GM12878 (cell line): ENCODE results near the gene SULT1A3. TPM values are rescaled to one million over a fixed set of nuclear protein-coding genes. Genes with fewer than 3 reads are reported as not detected.

Source experiments
- BACH1 ChIP-seq: fragments of 450-650 bp; IDR thresholded peaks from 2 replicates; pipeline ENCODE4 v1.6.1; 2017; ENCODE audit warnings: mild to moderate bottlenecking, borderline replicate concordance
- IRF4 ChIP-seq: IDR thresholded peaks from 2 replicates; pipeline ENCODE4 v1.6.1; 2011; ENCODE audit warnings: low read depth, low read length
- MYB ChIP-seq: fragments of 150-350 bp; IDR thresholded peaks from 2 replicates; pipeline ENCODE4 v1.6.1; 2014; ENCODE audit warnings: mild to moderate bottlenecking, low read depth, low read length, borderline replicate concordance
- NFIC ChIP-seq: IDR thresholded peaks from 2 replicates; pipeline ENCODE4 v1.6.1; 2012; ENCODE audit warnings: low read depth, mild to moderate bottlenecking, inconsistent platforms, low read length, moderate library complexity
- NR2C1 ChIP-seq: fragments of 450-650 bp; IDR thresholded peaks from 2 replicates; pipeline ENCODE4 v1.6.1; 2017; ENCODE audit warnings: antibody characterized with exemption, mild to moderate bottlenecking, moderate library complexity
- PML ChIP-seq: IDR thresholded peaks from 2 replicates; pipeline ENCODE4 v1.6.1; 2012; ENCODE audit warnings: low read length, inconsistent platforms
- POLR2A ChIP-seq: IDR thresholded peaks from 2 replicates; pipeline ENCODE4 v1.6.1; 2011; ENCODE audit warnings: low read depth, mild to moderate bottlenecking, low read length
- RAD21 ChIP-seq: IDR thresholded peaks from 2 replicates; pipeline ENCODE4 v1.6.1; 2011; ENCODE audit warnings: mild to moderate bottlenecking, low read depth, low read length, moderate library complexity; ENCODE audit not compliant: insufficient read depth
- RB1 ChIP-seq: fragments of 450-650 bp; formaldehyde crosslinking; IDR thresholded peaks from 2 replicates; pipeline ENCODE4 v1.6.1; 2017; ENCODE audit warnings: mild to moderate bottlenecking, borderline replicate concordance
- TARDBP ChIP-seq: IDR thresholded peaks from 2 replicates; pipeline ENCODE4 v1.6.1; 2016; ENCODE audit warnings: borderline replicate concordance
- YY1 ChIP-seq: IDR thresholded peaks from 2 replicates; pipeline ENCODE4 v1.6.1; 2011; ENCODE audit warnings: low read depth, mild to moderate bottlenecking, low read length
- ZSCAN29 ChIP-seq: fragments of 450-650 bp; IDR thresholded peaks from 2 replicates; pipeline ENCODE4 v1.6.1; 2017; ENCODE audit warnings: mild to moderate bottlenecking, moderate library complexity
- polyA plus RNA-seq, 11 experiments: library from polyadenylated mRNA; depleted of rRNA in 4 of 11; unstranded in 6 of 11; stranded (reverse) in 5 of 11; fragments of >200 nt; fragmentation: Nextera tagmentation in 4 of 11; fragmentation: Illumina TruSeq in 1 of 11; extraction: Ambion mirVana in 4 of 11; extraction: Trizol in 1 of 11; gene quantifications; 1 replicate in 1 of 11; 2 replicates in 10 of 11; pipeline versions ENCODE4 v1.2.1 to v1.2.3, GENCODE V29; 2011 to 2016; ENCODE audit warnings: inconsistent platforms in 2 of 11, missing spikeins in 2 of 11, low read depth in 1 of 11
- total RNA-seq, 4 experiments: library from RNA; depleted of rRNA in 3 of 4; stranded (reverse); fragments of >200 nt in 3 of 4; fragmentation: Illumina TruSeq in 1 of 4; extraction: Trizol in 1 of 4; gene quantifications; 2 replicates each; pipeline versions ENCODE4 v1.2.1 to v1.2.3, GENCODE V29; 2013 to 2021
- TF ChIP-seq, protein P1 (sequence below): fragments of 450-650 bp; IDR thresholded peaks from 2 replicates; pipeline ENCODE4 v1.6.1; 2016; ENCODE audit warnings: mild to moderate bottlenecking
- TF ChIP-seq, protein P2 (sequence below): IDR thresholded peaks from 2 replicates; pipeline ENCODE4 v1.6.1; 2011; ENCODE audit warnings: low read depth, low read length, improper control_type of control experiment, borderline replicate concordance
- TF ChIP-seq, protein P3 (sequence below): fragments of 150-350 bp; IDR thresholded peaks from 2 replicates; pipeline ENCODE4 v1.6.1; 2014; ENCODE audit warnings: mild to moderate bottlenecking, low read depth, low read length
- TF ChIP-seq, protein P4 (sequence below): fragments of 450-650 bp; conservative IDR thresholded peaks from 2 replicates; pipeline ENCODE4 v1.6.1; 2017; ENCODE audit warnings: mild to moderate bottlenecking, moderate library complexity
- TF ChIP-seq, protein P5 (sequence below): IDR thresholded peaks from 2 replicates; pipeline ENCODE4 v1.6.1; 2011; ENCODE audit warnings: borderline replicate concordance, low read depth, mild to moderate bottlenecking, moderate library complexity, low read length; ENCODE audit not compliant: insufficient read depth, poor library complexity, severe bottlenecking
- TF ChIP-seq, protein P6 (sequence below), 3 experiments: IDR thresholded peaks in 2 of 3; conservative IDR thresholded peaks in 1 of 3; 2 replicates each; pipeline ENCODE4 v1.5.1; 2011; ENCODE audit warnings: low read depth in 3 of 3, low read length in 3 of 3, mild to moderate bottlenecking in 3 of 3, control low read depth in 2 of 3, moderate library complexity in 2 of 3, inconsistent platforms in 1 of 3, mixed read lengths in 1 of 3; ENCODE audit not compliant: control insufficient read depth in 2 of 3, insufficient read depth in 1 of 3; ENCODE audit errors: extremely low read depth in 1 of 3
- TF ChIP-seq, protein P7 (sequence below): fragments of 450-650 bp; IDR thresholded peaks from 2 replicates; pipeline ENCODE4 v1.6.1; 2017; ENCODE audit warnings: low read depth, mild to moderate bottlenecking, moderate library complexity

Gene SULT1A3
- total and polyA plus RNA-seq, 10 of the 15 experiments (the other 5 are each of a cell fraction or from before 2014, with no cell fraction given): 3.3 to 15.8 (median 6.2) TPM

DNA sequence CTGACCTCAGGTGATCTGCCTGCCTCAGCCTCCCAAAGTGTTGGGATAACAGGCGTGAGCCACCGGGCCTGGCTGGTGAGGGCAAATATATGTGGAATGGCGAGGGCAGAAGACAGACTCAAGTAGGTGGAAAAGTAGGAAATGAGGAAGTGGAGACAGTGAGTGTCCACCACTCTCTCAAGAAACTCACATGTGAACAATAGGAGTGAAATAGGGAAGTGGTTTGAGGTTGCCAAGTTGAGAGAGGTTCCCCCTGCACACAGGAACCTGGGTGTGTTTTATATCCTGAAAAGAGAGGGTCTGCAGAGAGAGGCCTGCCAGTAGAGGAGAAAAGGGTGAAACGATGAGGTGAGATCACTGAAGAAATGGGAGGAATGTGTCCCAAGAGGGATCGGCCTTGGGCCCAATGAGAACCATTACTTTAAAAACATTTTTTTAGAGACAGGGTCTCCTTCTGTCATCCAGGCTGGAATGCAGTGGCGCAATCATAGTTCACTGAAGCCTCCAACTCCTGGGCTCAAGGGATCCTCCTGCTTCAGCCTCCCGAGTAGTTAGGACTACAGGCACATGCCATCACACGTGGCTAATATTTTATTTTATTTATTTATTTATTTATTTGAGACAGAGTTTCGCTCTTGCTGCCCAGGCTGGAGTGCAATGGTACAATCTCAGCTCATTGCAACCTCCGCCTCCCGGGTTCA, 32.7 kb upstream of the SULT1A3 start (continued):
- TF ChIP-seq BACH1 (peak; percentile 91; the same call in 1 of the 2 replicates), NR2C1 (no peak), PML (no peak), RB1 (no peak), POLR2A (no peak), TARDBP (no peak), NFIC (peak; percentile 69), MYB (no peak), YY1 (no peak), RAD21 (no peak), ZSCAN29 (no peak), IRF4 (peak; percentile 75; the same call in 1 of the 2 replicates)
- TF ChIP-seq, protein P1, sequence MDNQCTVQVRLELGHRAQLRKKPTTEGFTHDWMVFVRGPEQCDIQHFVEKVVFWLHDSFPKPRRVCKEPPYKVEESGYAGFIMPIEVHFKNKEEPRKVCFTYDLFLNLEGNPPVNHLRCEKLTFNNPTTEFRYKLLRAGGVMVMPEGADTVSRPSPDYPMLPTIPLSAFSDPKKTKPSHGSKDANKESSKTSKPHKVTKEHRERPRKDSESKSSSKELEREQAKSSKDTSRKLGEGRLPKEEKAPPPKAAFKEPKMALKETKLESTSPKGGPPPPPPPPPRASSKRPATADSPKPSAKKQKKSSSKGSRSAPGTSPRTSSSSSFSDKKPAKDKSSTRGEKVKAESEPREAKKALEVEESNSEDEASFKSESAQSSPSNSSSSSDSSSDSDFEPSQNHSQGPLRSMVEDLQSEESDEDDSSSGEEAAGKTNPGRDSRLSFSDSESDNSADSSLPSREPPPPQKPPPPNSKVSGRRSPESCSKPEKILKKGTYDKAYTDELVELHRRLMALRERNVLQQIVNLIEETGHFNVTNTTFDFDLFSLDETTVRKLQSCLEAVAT: peak; percentile 92
- TF ChIP-seq, protein P2, sequence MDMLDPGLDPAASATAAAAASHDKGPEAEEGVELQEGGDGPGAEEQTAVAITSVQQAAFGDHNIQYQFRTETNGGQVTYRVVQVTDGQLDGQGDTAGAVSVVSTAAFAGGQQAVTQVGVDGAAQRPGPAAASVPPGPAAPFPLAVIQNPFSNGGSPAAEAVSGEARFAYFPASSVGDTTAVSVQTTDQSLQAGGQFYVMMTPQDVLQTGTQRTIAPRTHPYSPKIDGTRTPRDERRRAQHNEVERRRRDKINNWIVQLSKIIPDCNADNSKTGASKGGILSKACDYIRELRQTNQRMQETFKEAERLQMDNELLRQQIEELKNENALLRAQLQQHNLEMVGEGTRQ: no peak
- TF ChIP-seq, protein P3, sequence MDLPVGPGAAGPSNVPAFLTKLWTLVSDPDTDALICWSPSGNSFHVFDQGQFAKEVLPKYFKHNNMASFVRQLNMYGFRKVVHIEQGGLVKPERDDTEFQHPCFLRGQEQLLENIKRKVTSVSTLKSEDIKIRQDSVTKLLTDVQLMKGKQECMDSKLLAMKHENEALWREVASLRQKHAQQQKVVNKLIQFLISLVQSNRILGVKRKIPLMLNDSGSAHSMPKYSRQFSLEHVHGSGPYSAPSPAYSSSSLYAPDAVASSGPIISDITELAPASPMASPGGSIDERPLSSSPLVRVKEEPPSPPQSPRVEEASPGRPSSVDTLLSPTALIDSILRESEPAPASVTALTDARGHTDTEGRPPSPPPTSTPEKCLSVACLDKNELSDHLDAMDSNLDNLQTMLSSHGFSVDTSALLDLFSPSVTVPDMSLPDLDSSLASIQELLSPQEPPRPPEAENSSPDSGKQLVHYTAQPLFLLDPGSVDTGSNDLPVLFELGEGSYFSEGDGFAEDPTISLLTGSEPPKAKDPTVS: no peak
- TF ChIP-seq, protein P4, sequence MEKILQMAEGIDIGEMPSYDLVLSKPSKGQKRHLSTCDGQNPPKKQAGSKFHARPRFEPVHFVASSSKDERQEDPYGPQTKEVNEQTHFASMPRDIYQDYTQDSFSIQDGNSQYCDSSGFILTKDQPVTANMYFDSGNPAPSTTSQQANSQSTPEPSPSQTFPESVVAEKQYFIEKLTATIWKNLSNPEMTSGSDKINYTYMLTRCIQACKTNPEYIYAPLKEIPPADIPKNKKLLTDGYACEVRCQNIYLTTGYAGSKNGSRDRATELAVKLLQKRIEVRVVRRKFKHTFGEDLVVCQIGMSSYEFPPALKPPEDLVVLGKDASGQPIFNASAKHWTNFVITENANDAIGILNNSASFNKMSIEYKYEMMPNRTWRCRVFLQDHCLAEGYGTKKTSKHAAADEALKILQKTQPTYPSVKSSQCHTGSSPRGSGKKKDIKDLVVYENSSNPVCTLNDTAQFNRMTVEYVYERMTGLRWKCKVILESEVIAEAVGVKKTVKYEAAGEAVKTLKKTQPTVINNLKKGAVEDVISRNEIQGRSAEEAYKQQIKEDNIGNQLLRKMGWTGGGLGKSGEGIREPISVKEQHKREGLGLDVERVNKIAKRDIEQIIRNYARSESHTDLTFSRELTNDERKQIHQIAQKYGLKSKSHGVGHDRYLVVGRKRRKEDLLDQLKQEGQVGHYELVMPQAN: no peak; the same call in 1 of the 2 replicates
- TF ChIP-seq, protein P5, sequence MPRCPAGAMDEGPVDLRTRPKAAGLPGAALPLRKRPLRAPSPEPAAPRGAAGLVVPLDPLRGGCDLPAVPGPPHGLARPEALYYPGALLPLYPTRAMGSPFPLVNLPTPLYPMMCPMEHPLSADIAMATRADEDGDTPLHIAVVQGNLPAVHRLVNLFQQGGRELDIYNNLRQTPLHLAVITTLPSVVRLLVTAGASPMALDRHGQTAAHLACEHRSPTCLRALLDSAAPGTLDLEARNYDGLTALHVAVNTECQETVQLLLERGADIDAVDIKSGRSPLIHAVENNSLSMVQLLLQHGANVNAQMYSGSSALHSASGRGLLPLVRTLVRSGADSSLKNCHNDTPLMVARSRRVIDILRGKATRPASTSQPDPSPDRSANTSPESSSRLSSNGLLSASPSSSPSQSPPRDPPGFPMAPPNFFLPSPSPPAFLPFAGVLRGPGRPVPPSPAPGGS: no peak
- TF ChIP-seq, protein P6, sequence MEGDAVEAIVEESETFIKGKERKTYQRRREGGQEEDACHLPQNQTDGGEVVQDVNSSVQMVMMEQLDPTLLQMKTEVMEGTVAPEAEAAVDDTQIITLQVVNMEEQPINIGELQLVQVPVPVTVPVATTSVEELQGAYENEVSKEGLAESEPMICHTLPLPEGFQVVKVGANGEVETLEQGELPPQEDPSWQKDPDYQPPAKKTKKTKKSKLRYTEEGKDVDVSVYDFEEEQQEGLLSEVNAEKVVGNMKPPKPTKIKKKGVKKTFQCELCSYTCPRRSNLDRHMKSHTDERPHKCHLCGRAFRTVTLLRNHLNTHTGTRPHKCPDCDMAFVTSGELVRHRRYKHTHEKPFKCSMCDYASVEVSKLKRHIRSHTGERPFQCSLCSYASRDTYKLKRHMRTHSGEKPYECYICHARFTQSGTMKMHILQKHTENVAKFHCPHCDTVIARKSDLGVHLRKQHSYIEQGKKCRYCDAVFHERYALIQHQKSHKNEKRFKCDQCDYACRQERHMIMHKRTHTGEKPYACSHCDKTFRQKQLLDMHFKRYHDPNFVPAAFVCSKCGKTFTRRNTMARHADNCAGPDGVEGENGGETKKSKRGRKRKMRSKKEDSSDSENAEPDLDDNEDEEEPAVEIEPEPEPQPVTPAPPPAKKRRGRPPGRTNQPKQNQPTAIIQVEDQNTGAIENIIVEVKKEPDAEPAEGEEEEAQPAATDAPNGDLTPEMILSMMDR (IDR thresholded peaks at IDR 0.05 in 2 of 3, conservative IDR thresholded peaks at IDR 0.05 in 1 of 3; ENCODE audit: control insufficient read depth in 2 of 3, extremely low read depth in 1 of 3, insufficient read depth in 1 of 3, low read depth in 3 of 3, low read length in 3 of 3): no peak
- TF ChIP-seq, protein P7, sequence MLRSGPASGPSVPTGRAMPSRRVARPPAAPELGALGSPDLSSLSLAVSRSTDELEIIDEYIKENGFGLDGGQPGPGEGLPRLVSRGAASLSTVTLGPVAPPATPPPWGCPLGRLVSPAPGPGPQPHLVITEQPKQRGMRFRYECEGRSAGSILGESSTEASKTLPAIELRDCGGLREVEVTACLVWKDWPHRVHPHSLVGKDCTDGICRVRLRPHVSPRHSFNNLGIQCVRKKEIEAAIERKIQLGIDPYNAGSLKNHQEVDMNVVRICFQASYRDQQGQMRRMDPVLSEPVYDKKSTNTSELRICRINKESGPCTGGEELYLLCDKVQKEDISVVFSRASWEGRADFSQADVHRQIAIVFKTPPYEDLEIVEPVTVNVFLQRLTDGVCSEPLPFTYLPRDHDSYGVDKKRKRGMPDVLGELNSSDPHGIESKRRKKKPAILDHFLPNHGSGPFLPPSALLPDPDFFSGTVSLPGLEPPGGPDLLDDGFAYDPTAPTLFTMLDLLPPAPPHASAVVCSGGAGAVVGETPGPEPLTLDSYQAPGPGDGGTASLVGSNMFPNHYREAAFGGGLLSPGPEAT: peak; percentile 95
